Neural crest cell (in vitro differentiated cells): ENCODE measurements around the gene MEGF6. TPM values are rescaled to one million over a fixed set of nuclear protein-coding genes. Genes with fewer than 3 reads are reported as not detected.

Experiments used
- DNase-seq: peaks from one replicate; pipeline ENCODE4 v3.0.0; 2021; ENCODE audit warnings: low read depth, mixed read lengths, low spot score
- H3K27ac Mint-ChIP-seq: one replicate; pipeline ENCODE4 v1.8.0; 2021; ENCODE audit warnings: mild to moderate bottlenecking, mixed read lengths; ENCODE audit not compliant: unreplicated experiment
- H3K27me3 Mint-ChIP-seq: 2 replicates; pipeline ENCODE4 v1.8.0; 2021; ENCODE audit warnings: low read depth, mild to moderate bottlenecking, mixed read lengths
- H3K36me3 Mint-ChIP-seq: 2 replicates; pipeline ENCODE4 v1.8.0; 2021; ENCODE audit warnings: low read depth, mild to moderate bottlenecking, mixed read lengths
- H3K4me1 Mint-ChIP-seq: 2 replicates; pipeline ENCODE4 v1.8.0; 2021; ENCODE audit warnings: mixed read lengths
- H3K4me3 Mint-ChIP-seq: one replicate; pipeline ENCODE4 v1.8.0; 2021; ENCODE audit warnings: mild to moderate bottlenecking, mixed read lengths
- H3K9me3 Mint-ChIP-seq: 2 replicates; pipeline ENCODE4 v1.8.0; 2021; ENCODE audit warnings: mixed read lengths
- CTCF ChIP-seq: fragments of 200-600 bp; sonication (generic); conservative IDR thresholded peaks from 2 replicates; pipeline ENCODE4 v1.5.0; 2021; ENCODE audit warnings: antibody characterized with exemption, mild to moderate bottlenecking
- long read RNA-seq: library from polyadenylated mRNA; unstranded; transcript quantifications from one replicate; pipeline ENCODE4 v2.0.0, GENCODE V29; 2020
- total RNA-seq: library from RNA; stranded (reverse); gene quantifications from 2 replicates; pipeline ENCODE4 v1.2.1, GENCODE V29; 2021

MEGF6 gene
- 36.7 and 38.8 TPM in 2 replicates for total RNA-seq
- long read RNA-seq = 0 reads

GRCh38 chr1:3611170-3612019, at the start of gene MEGF6:
MEGF6 (minus strand) TSS chr1:3611508; CDS start chr1:3611268, 240 bp downstream.
- H3K27ac Mint-ChIP-seq = no peak within 1 kb of the TSS
- H3K9me3 Mint-ChIP-seq = no peaks in the 10 kb centered on the region
- H3K36me3 Mint-ChIP-seq = no peaks in the 10 kb centered on the region
- peak within 1 kb of the TSS; percentile 94 for H3K4me3 Mint-ChIP-seq
- no peak for TF ChIP-seq CTCF
- peaks cover 37% of the 10 kb centered on the region for H3K27me3 Mint-ChIP-seq
- peak; percentile 94 for DNase-seq
- peaks cover 36% of the 10 kb centered on the region for H3K4me1 Mint-ChIP-seq

GRCh38 chr1:3660704-3661103, 49.4 kb upstream of the MEGF6 start:
- no peak for DNase-seq
- Mint-ChIP-seq H3K27ac (no peak overlapping the region), H3K27me3 (peaks cover 45% of the 10 kb centered on the region), H3K4me3 (no peak overlapping the region), H3K4me1 (peaks cover 11% of the 10 kb centered on the region), H3K36me3 (no peaks in the 10 kb centered on the region), H3K9me3 (no peaks in the 10 kb centered on the region)
- no peak for TF ChIP-seq CTCF

- peaks cover 61% of the 10 kb centered on the region for H3K27me3 Mint-ChIP-seq
- no peaks in the 10 kb centered on the region for H3K36me3 Mint-ChIP-seq
- peaks cover 6% of the 10 kb centered on the region for H3K4me1 Mint-ChIP-seq
- TF ChIP-seq CTCF = no peak
- no peak overlapping the region for H3K27ac Mint-ChIP-seq
- no peak overlapping the region for H3K4me3 Mint-ChIP-seq
- DNase-seq = no peak
- no peaks in the 10 kb centered on the region for H3K9me3 Mint-ChIP-seq
Measured at GRCh38 chr1:3659093-3659492, 47.8 kb upstream of the MEGF6 start.

- Mint-ChIP-seq H3K36me3 (no peaks in the 10 kb centered on the region), H3K27ac (no peak overlapping the region), H3K4me1 (peaks cover 8% of the 10 kb centered on the region), H3K27me3 (peaks cover 69% of the 10 kb centered on the region), H3K9me3 (no peaks in the 10 kb centered on the region), H3K4me3 (peak overlapping the region; percentile 9)
- no peak for DNase-seq
- no peak for TF ChIP-seq CTCF
Measured at GRCh38 chr1:3658231-3658615, 46.9 kb upstream of the MEGF6 start.

- Mint-ChIP-seq H3K36me3 (no peaks in the 10 kb centered on the region), H3K4me3 (no peak overlapping the region), H3K4me1 (peaks cover 10% of the 10 kb centered on the region), H3K27ac (no peak overlapping the region), H3K27me3 (peaks cover 71% of the 10 kb centered on the region), H3K9me3 (no peaks in the 10 kb centered on the region)
- TF ChIP-seq CTCF = no peak
- no peak for DNase-seq
Measured at GRCh38 chr1:3657578-3658230, 46.4 kb upstream of the MEGF6 start.
